Left cardiac atrium (tissue), 4 donors: ENCODE measurements around the gene UPF2. TPM values are rescaled to one million over a fixed set of nuclear protein-coding genes. Genes with fewer than 3 reads are reported as not detected.
"Not testable (repeated sequence)": the region's sequence is repeated elsewhere in the genome, so short reads cannot be mapped to it uniquely, and the experiment has no call there.

Experiments
- ATAC-seq, 2 donors: fragments of 200-7000 bp; cut with Tn5 transposase; one replicate each; pipeline ENCODE4 v1.9.1; 2020; ENCODE audit warnings: mild to moderate bottlenecking in 2 of 2, moderate library complexity in 2 of 2
- DNase-seq: peaks from one replicate; pipeline ENCODE4 v3.0.0-alpha.2; 2020
- intact Hi-C, 2 donors: fragments of 100-400 bp; cut with DNase I; formaldehyde crosslinking; loops; one replicate each; pipeline versions ENCODE4 v1.14.1 to v1.15.1; 2022 to 2023
- total RNA-seq, 2 donors: library from RNA; stranded (reverse); fragmentation: NEBNext Ultra II Directional; extraction: Animal tissue kit (Norgen Biotek cat#: 25700); gene quantifications; one replicate each; pipeline ENCODE4 v1.2.1, GENCODE V29; 2021
- donor health status: DM: no; HTN: yes; CAD: no.
- donor health status: DM: no; HTN: yes; CAD: no; lungs with severe emphysema.
- donor health status: DM: yes; HTN: yes; CAD: no.
- donor health status: Dilated cardiomyopathy.

UPF2 gene
- total RNA-seq, 2 donors from 2014 or later: 13.7 to 16.9 TPM

DNA sequence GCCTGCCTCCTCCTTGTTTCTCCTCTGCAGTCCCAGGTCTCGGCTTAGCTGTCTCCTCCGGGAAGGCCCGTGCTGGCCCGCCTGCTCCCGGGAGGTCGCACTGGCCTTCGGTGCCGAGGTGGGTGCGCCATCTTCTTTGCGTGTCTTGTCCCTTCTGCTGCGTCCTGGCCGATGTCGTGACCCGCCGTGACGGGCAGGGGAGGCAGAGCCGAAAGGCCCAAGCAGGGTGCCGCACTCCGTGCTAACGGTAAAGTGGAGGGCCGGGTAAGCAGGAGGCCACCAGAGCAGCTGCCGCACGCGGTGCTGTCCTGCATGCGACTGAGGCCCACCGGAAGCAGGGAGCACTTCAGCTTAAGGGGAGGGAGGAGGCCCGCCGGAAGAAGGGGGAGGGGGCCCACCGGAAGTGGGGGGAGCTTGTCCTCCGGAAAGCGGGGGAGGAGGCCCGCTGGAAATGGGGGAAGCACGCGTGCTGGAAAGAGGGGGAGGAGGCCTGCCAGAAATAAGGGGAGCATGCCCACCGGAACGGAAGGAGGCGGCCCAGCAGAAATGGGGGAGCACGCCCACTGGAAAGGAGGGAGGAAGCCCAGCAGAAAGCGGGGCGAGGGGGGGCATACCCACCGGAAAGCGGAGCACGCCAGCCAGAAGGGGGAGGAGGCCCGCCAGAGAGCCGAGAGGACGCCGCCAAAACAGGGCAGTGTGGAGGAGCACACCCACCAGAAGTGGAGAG lies 148.1 kb downstream of the UPF2 start:
- peak in 1 of 2 donors; percentile 8 for ATAC-seq
- no peak for DNase-seq
- intact Hi-C loops: no loop called here

GRCh38 chr10:11893749-11894278 lies 148.8 kb downstream of the UPF2 start:
- DNase-seq (no peak), ATAC-seq (no peak)
- intact Hi-C loops: no loop called here

- intact Hi-C loops: no loop called here
- DNase-seq (no peak), ATAC-seq (no peak)
Measured at GRCh38 chr10:11891776-11892486, 150.7 kb downstream of the UPF2 start.

GRCh38 chr10:11889263-11889662 lies 153.3 kb downstream of the UPF2 start:
- ATAC-seq, DNase-seq, intact Hi-C loops: not testable (repeated sequence)

- ATAC-seq (no peak), DNase-seq (no peak)
- intact Hi-C loops: no loop called here
Measured at GRCh38 chr10:11887381-11888227, 155.0 kb downstream of the UPF2 start.

- ATAC-seq: no peak
- DNase-seq: no peak
- intact Hi-C loops: no loop called here
Measured at GRCh38 chr10:11886851-11887250, 155.8 kb downstream of the UPF2 start.

GRCh38 chr10:11886138-11886474 lies 156.5 kb downstream of the UPF2 start:
- DNase-seq (no peak), ATAC-seq (peak; percentile 60 to 91)
- intact Hi-C loops: no loop called here

DNA sequence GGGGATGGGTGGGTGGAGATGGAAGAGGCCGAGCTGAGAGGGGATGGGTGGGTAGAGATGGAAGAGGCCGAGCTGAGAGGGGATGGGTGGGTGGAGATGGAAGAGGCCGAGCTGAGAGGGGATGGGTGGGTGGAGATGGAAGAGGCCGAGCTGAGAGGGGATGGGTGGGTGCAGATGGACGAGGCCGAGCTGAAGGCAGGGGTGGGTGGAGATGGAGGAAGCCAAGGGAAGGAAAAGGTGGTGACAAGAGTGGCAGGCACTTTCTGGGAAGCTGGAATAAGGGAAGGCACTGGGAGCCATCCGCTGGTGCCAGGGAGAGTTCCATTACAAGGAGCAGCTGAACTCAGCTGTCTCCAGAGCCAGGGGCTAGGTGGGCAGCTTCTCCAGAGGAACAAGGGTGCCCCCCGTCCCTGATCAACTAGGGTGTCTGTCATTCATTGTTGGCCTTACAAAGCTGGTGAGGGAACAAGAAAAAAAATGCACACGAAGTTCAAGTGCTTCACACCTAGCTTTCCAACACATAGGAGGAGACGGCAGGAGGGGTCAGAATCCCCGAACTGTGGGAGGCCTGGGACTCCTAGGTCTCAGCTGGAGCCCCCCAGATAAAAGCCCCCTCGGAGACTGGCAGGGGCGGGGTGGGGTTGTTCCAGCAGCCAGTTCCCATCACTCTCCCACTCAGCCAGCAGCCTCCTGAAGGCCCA lies 157.0 kb downstream of the UPF2 start:
- ATAC-seq (no peak), DNase-seq (no peak)
- intact Hi-C loops: no loop called here

DNA sequence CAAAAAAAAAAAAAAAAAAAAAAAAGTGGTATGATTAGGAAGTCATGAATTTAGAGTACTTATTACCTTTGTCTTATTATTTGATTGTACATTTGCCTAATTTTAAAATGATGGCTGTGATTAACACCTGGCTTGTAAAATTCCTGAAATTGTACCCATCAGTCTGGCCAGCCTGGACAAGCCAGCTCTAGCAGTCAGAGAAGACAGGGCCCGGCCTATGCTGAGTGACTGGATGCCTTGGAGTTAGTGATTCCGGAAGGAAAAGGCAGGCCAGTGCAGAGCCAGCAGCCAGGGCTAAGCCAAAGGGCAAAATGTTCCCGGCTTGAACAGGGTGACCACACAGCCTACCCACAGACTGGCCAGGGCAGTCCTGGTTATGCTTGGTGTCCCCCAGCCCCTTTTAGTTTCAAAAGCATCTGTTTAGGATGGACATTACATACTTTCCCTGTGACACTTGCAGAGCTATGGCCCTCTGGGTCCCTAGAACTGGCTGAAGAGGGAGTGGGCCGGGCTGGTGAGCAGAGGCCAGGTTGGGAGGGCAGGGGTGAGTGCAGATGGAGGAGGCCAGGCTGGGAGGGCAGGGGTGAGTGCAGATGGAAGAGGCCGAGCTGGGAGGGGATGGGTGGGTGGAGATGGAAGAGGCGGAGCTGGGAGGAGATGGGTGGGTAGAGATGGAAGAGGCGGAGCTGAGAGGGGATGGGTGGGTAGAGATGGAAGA lies 157.7 kb downstream of the UPF2 start:
- no peak for DNase-seq
- ATAC-seq: no peak
- intact Hi-C loops: no loop called here

- no peak for DNase-seq
- intact Hi-C loops: no loop called here
- no peak for ATAC-seq
Measured at GRCh38 chr10:11882646-11883375, 159.8 kb downstream of the UPF2 start.

DNA sequence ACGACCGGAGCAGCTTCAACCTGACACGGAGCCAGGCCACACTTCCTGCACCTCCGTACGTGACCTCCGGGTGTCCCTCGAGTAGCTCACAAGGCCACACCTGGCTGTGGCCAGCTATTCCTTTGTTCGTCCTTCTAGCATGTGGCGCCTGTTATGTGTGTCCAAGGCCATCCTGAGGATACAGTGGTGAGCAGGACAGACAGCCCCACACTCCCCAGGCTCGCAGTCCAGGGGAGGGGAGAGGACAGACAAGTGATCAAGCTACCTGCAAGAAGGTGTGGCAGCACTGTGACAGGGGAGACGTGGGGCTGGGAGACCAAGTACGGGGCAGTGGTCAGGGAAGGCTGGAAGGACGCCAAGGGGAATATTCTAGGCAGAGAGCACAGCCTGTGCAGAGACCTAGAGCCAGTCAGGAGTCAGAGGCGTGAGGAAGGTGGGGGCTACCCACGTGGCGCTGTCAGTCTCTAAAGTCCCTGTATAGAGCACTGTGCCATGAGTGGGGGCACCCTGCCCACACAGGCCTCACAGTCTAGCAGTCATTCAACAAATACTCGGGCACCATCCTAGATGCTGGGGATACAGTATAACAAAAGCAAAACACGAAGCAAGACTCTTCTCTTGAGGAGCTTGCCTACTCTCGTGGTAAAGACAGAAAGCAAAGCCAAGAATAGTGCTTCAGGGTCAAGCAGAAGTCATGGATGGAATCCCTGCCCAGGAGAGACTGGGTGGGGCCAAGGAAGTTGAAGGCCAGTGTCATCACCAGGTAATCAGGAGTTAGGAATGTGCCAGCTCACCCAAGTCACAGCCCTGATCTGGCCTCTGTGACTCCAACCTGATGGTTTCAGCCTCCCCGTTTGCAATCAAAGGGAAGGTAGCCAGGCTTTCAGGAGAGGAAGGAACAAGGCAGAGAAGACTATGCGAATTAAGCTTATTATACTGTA lies 160.9 kb downstream of the UPF2 start:
- DNase-seq (no peak), ATAC-seq (peak in 1 of 2 donors; percentile 59)
- intact Hi-C loops: no loop called here

DNA sequence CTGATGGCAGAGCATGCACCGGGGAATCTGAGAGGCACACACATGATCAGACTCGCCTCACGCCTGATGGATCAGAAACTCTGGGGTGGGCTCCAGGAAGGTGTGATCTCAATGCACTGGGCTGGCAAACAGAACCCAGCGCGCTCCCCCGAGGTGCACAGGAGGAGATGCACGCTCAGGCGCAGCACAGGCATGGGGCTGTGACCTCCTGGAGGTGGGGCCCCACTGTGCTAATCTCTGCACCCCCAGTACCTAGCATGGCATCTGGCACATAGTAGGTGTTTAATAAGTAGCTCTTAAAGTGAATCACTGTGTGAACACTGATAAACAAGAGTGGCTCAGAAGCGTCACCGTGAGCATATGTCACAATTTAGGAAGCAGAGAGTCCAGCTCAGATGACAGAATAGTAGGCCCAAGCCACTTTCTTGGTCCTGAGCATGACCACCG lies 161.6 kb downstream of the UPF2 start:
- intact Hi-C loops: no loop called here
- no peak for DNase-seq
- no peak for ATAC-seq

DNA sequence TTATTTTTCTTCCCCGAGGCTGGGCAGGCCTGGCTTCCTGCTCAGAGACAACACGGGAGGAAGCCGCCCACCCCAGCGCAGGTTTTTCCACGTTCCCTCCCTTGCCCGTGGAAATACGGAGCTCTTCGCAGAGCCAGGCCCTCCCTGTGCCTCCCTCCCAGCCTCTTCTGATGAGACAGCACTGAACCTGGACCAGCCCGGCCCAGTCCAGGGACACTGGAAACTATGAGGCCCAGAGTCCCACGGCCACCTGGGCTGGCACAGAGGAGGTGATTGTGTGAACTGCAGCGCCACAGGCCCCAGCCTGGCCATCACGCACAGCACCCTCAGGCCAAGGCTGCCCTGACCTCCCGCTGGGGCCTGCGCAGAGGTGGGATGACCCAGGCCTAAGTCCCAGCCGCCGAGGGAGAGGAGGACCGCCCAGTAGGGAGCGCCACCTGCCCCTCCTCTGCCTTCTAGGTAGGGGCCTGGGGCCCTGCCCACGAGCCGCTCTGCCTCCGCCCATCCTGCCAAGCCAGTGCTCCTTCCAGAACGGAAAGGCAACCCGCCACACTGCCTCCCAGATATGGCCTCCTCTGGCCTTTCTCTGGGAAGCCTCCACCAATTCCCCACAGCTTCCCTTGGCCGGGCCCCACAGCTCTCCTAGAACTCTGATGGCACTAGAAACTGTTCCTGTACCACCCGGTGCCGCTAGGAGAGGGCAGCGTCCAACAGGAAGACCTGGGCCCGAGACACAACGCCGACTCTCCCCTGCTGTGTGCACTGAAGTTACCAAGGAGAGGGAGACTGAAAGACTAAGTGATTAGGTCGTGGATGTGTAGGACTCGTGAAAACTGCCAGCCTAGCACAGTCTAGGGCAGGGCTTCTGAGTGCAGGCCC lies 162.2 kb downstream of the UPF2 start:
- intact Hi-C loops: no loop called here
- DNase-seq (no peak), ATAC-seq (no peak)

DNA sequence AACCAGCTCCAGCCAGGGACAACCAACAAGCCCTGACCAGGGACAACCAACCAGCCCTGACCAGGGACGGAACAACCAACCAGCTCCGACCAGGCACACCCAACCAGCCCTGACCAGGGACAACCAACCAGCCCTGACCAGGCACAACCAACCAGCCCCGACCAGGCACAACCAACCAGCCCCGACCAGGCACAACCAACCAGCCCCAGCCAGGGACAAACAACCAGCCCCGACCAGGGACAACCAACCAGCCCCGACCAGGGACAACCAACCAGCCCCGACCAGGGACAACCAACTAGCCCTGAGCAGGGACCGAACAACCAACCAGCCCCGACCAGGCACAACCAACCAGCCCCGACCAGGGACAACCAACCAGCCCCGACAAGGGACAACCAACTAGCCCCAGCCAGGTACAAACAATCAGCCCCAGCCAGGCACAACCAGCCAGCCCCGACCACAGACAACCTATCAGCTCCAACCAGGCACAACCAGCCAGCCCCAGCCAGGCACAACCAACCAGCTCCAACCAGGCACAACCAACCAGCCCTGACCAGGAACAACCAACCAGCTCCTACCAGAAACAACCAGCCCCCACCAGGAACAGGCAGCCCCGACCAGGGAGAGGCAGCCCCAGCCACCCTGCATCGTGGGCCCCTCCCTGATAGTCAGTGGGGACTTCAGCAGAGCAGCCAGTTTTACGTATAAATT lies 163.1 kb downstream of the UPF2 start:
- ATAC-seq (no peak), DNase-seq (no peak)
- intact Hi-C loops: no loop called here

DNA sequence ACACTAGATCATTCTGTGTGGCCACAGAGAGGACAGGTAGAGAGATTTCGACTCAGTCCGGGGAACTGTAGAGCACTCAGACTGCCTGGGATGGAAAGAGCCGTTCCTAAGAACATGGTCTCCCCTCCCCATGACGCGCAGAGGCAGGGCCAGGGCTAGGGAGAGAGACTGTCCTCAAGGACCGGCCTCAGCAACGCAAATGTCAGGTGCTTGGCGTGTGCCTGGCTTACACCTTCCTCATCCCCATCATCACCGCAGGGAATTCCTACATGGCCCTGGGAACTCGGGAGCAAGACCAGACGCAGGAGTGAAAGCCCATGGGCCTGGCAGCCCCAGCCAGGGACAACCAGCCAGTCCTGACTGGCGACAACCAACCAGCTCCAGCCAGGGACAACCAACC lies 163.8 kb downstream of the UPF2 start:
- no peak for ATAC-seq
- no peak for DNase-seq
- intact Hi-C loops: no loop called here
